Activated T-cell treated with anti-CD3 and anti-CD28 coated beads for 4 hours (primary cell): ENCODE measurements around the gene SPHK2.
"Not testable (repeated sequence)": the region's sequence is repeated elsewhere in the genome, so short reads cannot be mapped to it uniquely, and the experiment has no call there.

Source experiments
- DNase-seq: peaks from one replicate; pipeline ENCODE4 v3.0.0-alpha.2; 2020

The SPHK2 gene, protein sequence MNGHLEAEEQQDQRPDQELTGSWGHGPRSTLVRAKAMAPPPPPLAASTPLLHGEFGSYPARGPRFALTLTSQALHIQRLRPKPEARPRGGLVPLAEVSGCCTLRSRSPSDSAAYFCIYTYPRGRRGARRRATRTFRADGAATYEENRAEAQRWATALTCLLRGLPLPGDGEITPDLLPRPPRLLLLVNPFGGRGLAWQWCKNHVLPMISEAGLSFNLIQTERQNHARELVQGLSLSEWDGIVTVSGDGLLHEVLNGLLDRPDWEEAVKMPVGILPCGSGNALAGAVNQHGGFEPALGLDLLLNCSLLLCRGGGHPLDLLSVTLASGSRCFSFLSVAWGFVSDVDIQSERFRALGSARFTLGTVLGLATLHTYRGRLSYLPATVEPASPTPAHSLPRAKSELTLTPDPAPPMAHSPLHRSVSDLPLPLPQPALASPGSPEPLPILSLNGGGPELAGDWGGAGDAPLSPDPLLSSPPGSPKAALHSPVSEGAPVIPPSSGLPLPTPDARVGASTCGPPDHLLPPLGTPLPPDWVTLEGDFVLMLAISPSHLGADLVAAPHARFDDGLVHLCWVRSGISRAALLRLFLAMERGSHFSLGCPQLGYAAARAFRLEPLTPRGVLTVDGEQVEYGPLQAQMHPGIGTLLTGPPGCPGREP

DNA sequence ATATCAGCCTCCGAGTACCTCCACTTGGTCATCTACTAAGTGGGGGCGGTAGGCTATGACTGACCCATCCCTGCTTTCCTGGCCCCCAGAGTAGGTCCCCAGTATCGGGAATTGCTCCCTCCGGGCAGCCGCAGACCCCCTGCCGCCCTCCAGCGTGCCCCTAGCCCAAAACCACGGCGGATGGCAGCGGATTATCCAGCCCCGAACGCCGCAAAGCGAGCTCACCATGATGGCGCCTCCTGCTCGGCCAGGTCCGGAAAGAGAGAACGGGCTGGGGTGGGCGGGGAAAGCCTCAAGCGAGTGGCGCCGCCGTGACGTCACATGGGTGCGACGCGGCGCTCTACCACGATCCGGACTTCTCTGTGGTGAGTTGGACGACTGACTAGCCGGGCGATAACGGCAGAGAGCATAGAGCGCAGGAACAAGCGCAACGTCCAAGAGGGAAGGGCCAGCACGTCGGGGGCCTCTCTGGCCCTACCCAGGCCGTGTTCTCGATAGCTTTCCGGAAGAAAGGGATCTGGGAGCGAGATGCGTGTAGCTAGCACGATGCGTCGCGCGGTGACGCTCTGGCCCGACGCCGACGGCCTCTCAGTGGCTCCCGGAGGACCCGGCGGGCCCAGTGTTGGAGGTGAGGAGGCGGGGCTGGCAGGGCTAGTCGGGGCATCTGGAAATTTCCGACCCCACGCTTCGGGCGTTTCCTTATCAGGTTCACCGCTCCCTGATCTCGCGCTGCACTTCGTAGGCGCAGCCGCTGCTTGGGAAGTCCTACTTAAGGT is at the start of gene SPHK2, which contains the start of gene RPL18:
TSS of gene SPHK2 (plus strand) at position 591 of the 776 bp plus-strand sequence. CDS start 1,009 bp downstream, outside the sequence.
TSS of gene RPL18 (minus strand) at position 263 of the 776 bp plus-strand sequence. CDS start at position 228, 35 bp downstream.
- peak; percentile 92 for DNase-seq

GRCh38 chr19:48569814-48570213 is 49.5 kb upstream of the SPHK2 start:
- no peak for DNase-seq

DNA sequence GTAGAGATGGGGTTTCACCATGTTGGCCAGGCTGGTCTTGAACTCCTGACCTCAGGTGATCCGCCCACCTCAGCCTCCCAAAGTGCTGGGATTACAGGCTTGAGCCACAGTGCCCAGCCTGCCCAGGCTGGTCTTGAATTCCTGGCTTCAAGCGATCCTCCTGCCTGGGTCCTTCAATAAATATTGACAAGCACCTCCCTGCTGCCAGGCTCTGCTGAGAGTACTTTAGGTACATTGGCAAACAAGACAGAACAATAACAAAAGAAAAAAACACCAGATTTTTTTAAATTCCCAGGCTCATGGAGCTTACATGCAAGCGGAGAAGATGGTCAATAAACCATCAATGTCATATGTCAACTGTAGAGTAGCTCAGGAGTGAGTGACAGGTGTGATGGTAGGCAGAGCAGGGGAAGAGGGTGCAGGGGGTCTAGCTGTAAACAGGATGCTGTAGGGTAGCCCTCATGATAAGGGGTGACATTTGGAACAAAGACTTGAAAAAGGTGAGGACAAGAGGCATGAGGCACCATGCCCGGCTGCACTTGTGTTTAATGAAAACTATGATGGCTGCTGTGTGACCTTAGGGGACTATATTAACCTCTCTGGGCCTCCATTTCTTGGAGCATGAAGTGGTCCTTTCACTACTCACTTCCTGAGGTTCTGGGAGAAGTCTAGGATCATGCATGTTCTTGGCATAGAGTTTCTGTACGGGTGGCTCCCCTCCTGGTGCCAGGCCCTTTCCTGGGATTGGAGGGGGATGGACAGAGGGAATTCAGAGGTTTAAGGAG is 47.7 kb upstream of the SPHK2 start:
- no peak for DNase-seq

GRCh38 chr19:48573163-48573505 is 46.2 kb upstream of the SPHK2 start:
- DNase-seq, result no peak

GRCh38 chr19:48575931-48576622 is 43.2 kb upstream of the SPHK2 start:
- no peak for DNase-seq

DNA sequence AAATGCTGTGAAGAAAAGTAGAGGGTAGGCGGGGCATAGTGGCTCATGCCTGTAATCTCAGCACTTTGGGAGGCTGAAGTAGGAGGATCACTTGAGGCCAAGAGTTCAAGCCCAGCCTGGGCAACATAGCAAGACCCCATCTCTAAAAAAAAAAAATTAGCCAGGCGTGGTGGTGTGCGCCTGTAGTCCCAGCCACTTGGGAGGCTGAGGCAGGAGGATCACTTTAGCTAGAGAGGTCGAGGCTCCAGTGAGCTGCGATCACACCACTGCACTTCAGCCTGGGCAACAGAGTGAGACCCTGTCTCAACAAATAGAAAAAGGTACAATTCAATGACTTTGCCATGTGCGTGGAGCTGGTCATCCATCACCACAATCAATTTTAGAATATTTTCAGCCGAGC is 41.4 kb upstream of the SPHK2 start:
- DNase-seq, result not testable (repeated sequence)

DNA sequence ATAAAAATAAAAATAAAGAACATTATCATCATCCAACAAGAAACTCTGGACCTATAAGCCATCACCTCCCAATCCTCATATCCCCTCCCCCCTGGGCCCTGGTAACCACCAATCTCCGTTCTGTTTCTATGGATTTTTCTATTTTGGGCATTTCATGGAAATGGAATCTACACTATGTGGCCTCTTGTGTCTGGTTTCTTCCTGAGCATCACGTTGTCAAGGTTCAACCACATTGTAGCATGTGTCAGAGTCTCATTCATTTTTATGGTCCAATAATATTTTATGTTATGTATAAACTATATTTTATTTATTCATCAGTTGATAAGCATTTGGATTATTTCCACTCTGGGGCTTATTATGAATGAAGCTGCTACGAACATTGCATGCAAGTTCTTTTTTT is 40.4 kb upstream of the SPHK2 start:
- no peak for DNase-seq

GRCh38 chr19:48582168-48582567 is 37.1 kb upstream of the SPHK2 start:
- DNase-seq, result no peak

GRCh38 chr19:48587387-48587786 is 31.9 kb upstream of the SPHK2 start:
- DNase-seq, result no peak

- peak; percentile 78 for DNase-seq
These were observed 30.5 kb upstream of the SPHK2 start for GRCh38 chr19:48588670-48589401.

GRCh38 chr19:48591021-48591420 is 28.3 kb upstream of the SPHK2 start:
- DNase-seq, result no peak

DNA sequence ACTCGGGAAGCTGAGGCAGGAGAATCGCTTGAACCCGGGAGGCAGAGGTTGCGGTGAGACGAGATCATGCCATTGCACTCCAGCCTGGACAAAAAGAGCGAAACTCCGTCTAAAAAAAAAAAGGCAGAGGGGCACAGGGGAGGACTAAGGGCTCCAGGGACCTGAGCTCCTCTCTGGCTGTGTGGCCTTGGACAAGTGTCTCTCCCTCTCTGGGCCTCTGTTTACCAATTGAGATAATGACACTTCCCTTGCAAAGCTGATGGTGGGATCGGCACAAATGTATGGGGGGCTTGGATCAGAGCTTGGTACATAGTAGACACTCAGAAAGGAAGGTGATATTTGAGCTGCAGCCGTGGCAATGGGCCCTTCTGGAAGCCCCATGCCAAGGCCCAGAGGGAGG is 24.1 kb upstream of the SPHK2 start:
- DNase-seq, result no peak

DNA sequence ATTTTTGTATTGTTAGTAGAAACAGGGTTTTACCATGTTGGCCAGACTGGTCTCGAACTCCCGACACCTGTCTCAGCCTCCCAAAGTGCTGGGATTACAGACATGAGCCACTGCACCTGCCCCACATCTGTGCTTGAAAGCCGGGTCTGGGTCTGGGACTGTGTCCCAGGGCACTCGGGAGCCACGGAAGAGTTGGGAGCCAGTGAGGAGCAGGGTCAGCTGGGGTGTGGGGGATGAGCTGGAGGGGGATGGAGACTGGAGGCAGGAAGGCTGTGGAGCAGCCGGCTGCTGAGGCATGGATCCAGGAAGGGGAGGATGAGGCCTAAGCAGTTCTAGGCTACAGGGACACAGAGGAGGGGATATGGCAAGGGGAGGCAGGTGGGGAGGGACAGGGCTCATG is 23.5 kb upstream of the SPHK2 start:
- DNase-seq, result no peak

DNA sequence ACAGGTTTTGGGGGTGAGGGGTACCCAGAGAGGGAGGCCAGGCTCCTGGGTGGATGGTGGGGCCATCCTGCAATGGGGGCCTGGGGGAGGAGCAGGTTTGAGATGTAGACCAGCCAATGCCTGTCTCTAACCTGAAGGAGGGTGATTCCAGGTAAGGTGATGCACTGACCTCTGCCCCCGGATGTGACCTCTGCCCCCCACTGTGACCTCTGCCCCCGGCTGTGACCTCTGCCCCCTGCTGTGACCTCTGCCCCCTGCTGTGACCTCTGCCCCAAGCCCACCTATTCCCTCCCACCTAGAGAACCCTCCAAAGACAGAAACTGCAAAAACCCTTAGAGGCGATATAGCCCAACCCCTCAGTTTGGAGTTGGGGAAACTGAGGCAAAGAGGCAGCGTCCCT is 23.1 kb upstream of the SPHK2 start:
- no peak for DNase-seq

GRCh38 chr19:48596679-48597465 is 22.4 kb upstream of the SPHK2 start:
- no peak for DNase-seq

DNA sequence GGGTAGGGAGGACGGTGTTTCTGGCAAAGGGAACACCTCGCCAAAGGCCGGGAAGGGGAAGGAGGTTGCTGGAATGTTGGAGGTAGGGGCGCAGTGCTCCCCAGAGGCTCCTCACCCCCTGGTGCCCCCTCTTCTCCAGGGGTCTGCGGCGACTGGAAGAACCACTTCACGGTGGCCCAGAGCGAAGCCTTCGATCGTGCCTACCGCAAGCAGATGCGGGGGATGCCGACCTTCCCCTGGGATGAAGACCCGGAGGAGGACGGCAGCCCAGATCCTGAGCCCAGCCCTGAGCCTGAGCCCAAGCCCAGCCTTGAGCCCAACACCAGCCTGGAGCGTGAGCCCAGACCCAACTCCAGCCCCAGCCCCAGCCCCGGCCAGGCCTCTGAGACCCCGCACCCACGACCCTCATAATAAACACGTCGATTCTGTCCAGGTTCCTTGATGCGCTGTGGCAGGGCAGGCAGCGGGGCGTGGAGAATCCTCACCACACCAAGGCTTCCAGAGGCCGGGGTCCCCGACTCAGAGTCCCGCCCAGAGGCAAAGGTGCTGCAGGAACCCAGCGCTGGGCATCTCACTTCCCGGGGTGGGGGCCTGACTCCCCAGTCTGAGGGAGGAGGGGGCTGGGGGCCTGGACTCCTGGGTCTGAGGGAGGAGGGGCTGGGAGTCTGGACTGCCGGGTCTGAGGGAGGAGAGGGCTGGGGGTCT is 20.2 kb upstream of the SPHK2 start:
- DNase-seq, result no peak

DNA sequence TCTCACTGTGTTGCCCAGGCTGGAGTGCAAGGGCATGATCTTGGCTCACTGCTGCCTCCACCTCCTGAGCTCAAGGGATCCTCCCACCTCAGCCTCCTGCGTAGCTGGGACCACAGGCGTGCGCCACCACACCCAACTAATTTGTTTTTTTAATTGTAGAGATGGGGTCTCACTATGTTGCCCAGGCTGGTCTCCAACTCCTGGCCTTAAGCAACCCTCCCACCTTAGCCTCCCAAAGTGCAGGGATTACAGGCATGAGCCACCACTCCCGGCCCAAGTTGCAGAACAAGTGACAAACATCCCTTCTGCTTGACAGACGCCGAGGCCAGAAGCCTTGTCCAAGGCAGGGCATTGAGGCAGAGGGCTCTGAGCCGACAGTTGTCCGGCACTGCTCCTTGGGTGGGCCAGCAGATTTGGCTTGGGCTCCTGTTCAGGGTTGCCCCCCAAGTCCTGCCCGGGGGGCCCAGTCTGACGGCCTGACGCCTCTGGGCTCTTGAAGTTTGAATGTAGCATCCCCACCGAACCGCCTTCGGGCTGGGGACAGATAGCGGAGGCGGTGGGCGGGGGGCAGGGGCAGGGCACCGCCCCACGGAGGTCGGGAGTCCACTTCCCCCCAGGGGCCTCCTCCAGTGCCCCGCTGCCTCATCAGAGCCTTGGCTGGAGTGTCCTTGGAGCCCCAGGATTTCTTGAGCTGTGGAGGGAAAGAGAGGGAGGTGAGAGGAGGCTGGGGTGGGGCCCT is 18.5 kb upstream of the SPHK2 start:
- no peak for DNase-seq

GRCh38 chr19:48603001-48603400 is 16.3 kb upstream of the SPHK2 start:
- no peak for DNase-seq

DNA sequence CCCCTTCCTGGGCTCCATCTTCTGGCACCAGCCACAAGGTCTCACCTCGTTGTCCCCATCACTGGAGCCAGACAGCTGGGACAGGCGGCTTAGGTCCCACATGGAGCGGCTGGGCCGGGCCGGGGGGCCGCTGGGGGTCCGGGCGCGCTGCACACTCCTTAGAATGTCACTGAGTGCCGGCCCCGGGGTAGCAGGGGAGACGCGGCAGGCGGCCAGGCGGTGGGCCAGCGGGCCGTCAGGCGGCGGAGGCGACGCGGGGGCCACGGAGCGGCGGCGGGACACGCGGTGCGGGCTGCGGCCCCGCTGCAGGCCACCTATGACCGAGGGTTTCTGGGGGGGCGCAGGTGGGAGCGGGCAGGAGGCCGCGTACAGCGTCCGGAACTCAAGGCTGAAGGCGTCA is 15.9 kb upstream of the SPHK2 start:
- no peak for DNase-seq
